K562 (cell line): ENCODE measurements around the gene RPS6KA2. TPM values are rescaled to one million over a fixed set of nuclear protein-coding genes. Genes with fewer than 3 reads are reported as not detected.

Source experiments
- ATAC-seq: fragments of 200-7000 bp; cut with Tn5 transposase; 3 replicates; pipeline ENCODE4 v1.9.1; 2020; ENCODE audit warnings: moderate library complexity
- BruUV-seq: library from RNA; stranded (reverse); fragments of 400-500 nt; replicated peaks from 2 replicates; lab custom pipeline; 2021; lab: Mats Ljungman, UMichigan
- CTCF ChIA-PET: fragments of 300-600 bp; formaldehyde crosslinking; extraction: SDS; loops from one replicate; lab custom pipeline; 2021; ENCODE audit warnings: low intra/inter-chr PET ratio; lab: Yijun Ruan, JAX
- POLR2A ChIA-PET: fragments of 300-600, 350-650 bp; sonication (Branson Sonifier 250); formaldehyde crosslinking; extraction: SDS; loops from one replicate; lab custom pipeline; 2021; ENCODE audit warnings: antibody characterized with exemption, inconsistent platforms; lab: Yijun Ruan, JAX
- DNase-seq, 4 experiments: peaks; one replicate each; pipeline versions ENCODE4 v3.0.0 to v3.0.0-alpha.2; 2011 to 2018; ENCODE audit warnings: low spot score in 3 of 4, mixed read lengths in 3 of 4; ENCODE audit errors: extremely low read depth in 1 of 4
- FAIRE-seq: peaks from 2 replicates; lab custom pipeline; 2011; peaks lifted over from hg19 to GRCh38; lab: Jason Lieb, UNC
- H2AFZ ChIP-seq: 2 replicates; pipeline ENCODE4 v1.6.0; 2011; ENCODE audit warnings: low read depth, low read length, control low read depth, inconsistent platforms
- H3K27ac ChIP-seq: fragments of 200-600 bp; 3 replicates; pipeline ENCODE4 v1.8.0; 2011; ENCODE audit warnings: low read depth, mild to moderate bottlenecking, control low read depth, inconsistent platforms, low read length, moderate library complexity, mixed read lengths; ENCODE audit errors: extremely low read depth
- H3K27me3 ChIP-seq, 2 experiments: fragments of 300-600 bp in 1 of 2; 2 replicates in 1 of 2; 3 replicates in 1 of 2; pipeline versions ENCODE4 v1.6.0 to v1.8.0; 2011; ENCODE audit warnings: inconsistent platforms in 2 of 2, low read length in 2 of 2, mild to moderate bottlenecking in 1 of 2, mixed read lengths in 1 of 2, moderate library complexity in 1 of 2; ENCODE audit not compliant: control insufficient read depth in 2 of 2, insufficient read depth in 2 of 2
- H3K36me3 ChIP-seq: fragments of 300-600 bp; 3 replicates; pipeline ENCODE4 v1.8.0; 2011; ENCODE audit warnings: mild to moderate bottlenecking, low read length, inconsistent platforms; ENCODE audit not compliant: control insufficient read depth, insufficient read depth
- H3K4me1 ChIP-seq, 2 experiments: fragments of 200-600 bp in 1 of 2; replicated peaks in 1 of 2; 2 replicates in 1 of 2; 3 replicates in 1 of 2; pipeline versions ENCODE4 v1.5.1 to v1.8.0; 2011; ENCODE audit warnings: inconsistent platforms in 2 of 2, low read length in 2 of 2, mild to moderate bottlenecking in 1 of 2, mixed read lengths in 1 of 2, moderate library complexity in 1 of 2; ENCODE audit not compliant: control insufficient read depth in 2 of 2, insufficient read depth in 2 of 2
- H3K4me2 ChIP-seq: 2 replicates; pipeline ENCODE4 v1.6.1; 2011; ENCODE audit warnings: low read length, control low read depth, inconsistent platforms, mixed read lengths; ENCODE audit not compliant: insufficient read depth
- H3K4me3 ChIP-seq: fragments of 200-600 bp; sonication (generic), shearing (Covaris generic); 2 replicates; pipeline ENCODE4 v1.5.1; 2016; ENCODE audit warnings: control low read depth, inconsistent platforms
- H3K79me2 ChIP-seq: fragments of 200-600 bp; 3 replicates; pipeline ENCODE4 v1.8.0; 2011; ENCODE audit warnings: low read length, inconsistent platforms; ENCODE audit not compliant: control insufficient read depth, insufficient read depth
- H3K9ac ChIP-seq, 2 experiments: 2 replicates each; pipeline versions ENCODE4 v1.6.0 to v1.6.1; 2011; ENCODE audit warnings: low read depth in 2 of 2, low read length in 2 of 2, control low read depth in 1 of 2, inconsistent platforms in 1 of 2, mild to moderate bottlenecking in 1 of 2, mixed read lengths in 1 of 2; ENCODE audit not compliant: insufficient read depth in 1 of 2
- H3K9me1 ChIP-seq: one replicate; pipeline ENCODE4 v1.6.0; 2011; ENCODE audit warnings: inconsistent platforms, mild to moderate bottlenecking, low read length, moderate library complexity; ENCODE audit not compliant: control insufficient read depth, insufficient read depth
- H3K9me3 ChIP-seq: replicated peaks from 2 replicates; pipeline ENCODE4 v1.5.1; 2011; ENCODE audit warnings: low read depth, low read length, inconsistent platforms; ENCODE audit not compliant: control insufficient read depth, insufficient read depth
- H4K20me1 ChIP-seq: replicated peaks from 2 replicates; pipeline ENCODE4 v1.6.1; 2011; ENCODE audit warnings: low read length, inconsistent platforms, mixed read lengths; ENCODE audit not compliant: control insufficient read depth, insufficient read depth
- CEBPZ ChIP-seq: fragments of 150-350 bp; IDR thresholded peaks from 2 replicates; pipeline ENCODE4 v1.6.1; 2014; ENCODE audit warnings: low read depth, mild to moderate bottlenecking, low read length, borderline replicate concordance
- CTBP1 ChIP-seq: fragments of 450-650 bp; IDR thresholded peaks from 2 replicates; pipeline ENCODE4 v1.6.1; 2016; ENCODE audit warnings: borderline replicate concordance
- PRMT5 ChIP-seq: sonication (generic); formaldehyde crosslinking; IDR thresholded peaks from 2 replicates; pipeline ENCODE4 v1.5.0; 2020; ENCODE audit warnings: missing genetic modification reagents
- PRPF4 ChIP-seq: fragments of 200-400 bp; formaldehyde crosslinking; IDR thresholded peaks from one replicate; pipeline ENCODE4 v1.6.1; 2017; ENCODE audit warnings: low read length, low read depth, mild to moderate bottlenecking; ENCODE audit not compliant: insufficient read depth, poor library complexity, severe bottlenecking
- SMAD2 ChIP-seq: fragments of 150-350 bp; IDR thresholded peaks from 2 replicates; pipeline ENCODE4 v1.6.1; 2014; ENCODE audit warnings: low read depth, mild to moderate bottlenecking, low read length
- TEAD2 ChIP-seq: fragments of 450-650 bp; IDR thresholded peaks from 2 replicates; pipeline ENCODE4 v1.6.1; 2016; ENCODE audit warnings: missing genetic modification characterization, control low read depth, missing compliant biosample characterization
- XRCC5 ChIP-seq: fragments of 200-400 bp; formaldehyde crosslinking; IDR thresholded peaks from 2 replicates; pipeline ENCODE4 v1.6.1; 2017; ENCODE audit warnings: low read depth, mild to moderate bottlenecking, low read length
- WGBS: fragments of 100-300 bp; shearing (Covaris generic); methylation state at CpG from one replicate; pipeline ENCODE4 v1.1.6; 2016; ENCODE audit warnings: low coverage, mixed read lengths; ENCODE audit not compliant: insufficient coverage; ENCODE audit errors: missing lambda C conversion rate; 5-methylcytosine and 5-hydroxymethylcytosine counted together
- in situ Hi-C: fragments of 300-500 bp; cut with MboI; formaldehyde crosslinking; loops from 4 replicates; pipeline ENCODE4 v1.15.0; 2018; ENCODE audit warnings: inconsistent platforms, mixed read lengths
- intact Hi-C: fragments of 100-400 bp; cut with micrococcal nuclease; formaldehyde crosslinking; loops from 2 replicates; pipeline ENCODE4 v1.14.2; 2022
- polyA plus RNA-seq, 8 experiments: library from polyadenylated mRNA; depleted of rRNA in 4 of 8; stranded (reverse) in 5 of 8; unstranded in 3 of 8; fragments of >200 nt; fragmentation: Nextera tagmentation in 2 of 8; fragmentation: Illumina TruSeq in 1 of 8; extraction: Ambion mirVana in 2 of 8; extraction: Trizol in 1 of 8; gene quantifications; 2 replicates each; pipeline versions ENCODE4 v1.2.1 to v1.2.3, GENCODE V29; 2011 to 2014; ENCODE audit warnings: inconsistent platforms in 1 of 8, missing spikeins in 1 of 8
- total RNA-seq, 7 experiments: library from RNA; depleted of rRNA in 6 of 7; stranded (reverse); fragments of >200 nt in 6 of 7; fragmentation: Illumina TruSeq in 2 of 7; extraction: Trizol in 2 of 7; gene quantifications; 2 replicates each; pipeline versions ENCODE4 v1.2.1 to v1.2.3, GENCODE V29; 2011 to 2021; ENCODE audit warnings: low replicate concordance in 1 of 7
- TF ChIP-seq, protein P1 (sequence below): sonication (generic); formaldehyde crosslinking; IDR thresholded peaks from 2 replicates; pipeline ENCODE4 v1.8.1; 2023; ENCODE audit warnings: mild to moderate bottlenecking, missing genetic modification reagents
- TF ChIP-seq, protein P2 (sequence below): fragments of 250-450 bp; sonication (Bioruptor Pico); IDR thresholded peaks from 2 replicates; pipeline ENCODE4 v1.5.0; 2020; ENCODE audit warnings: mild to moderate bottlenecking, borderline replicate concordance

Gene RPS6KA2
- total and polyA plus RNA-seq, 9 of the 15 experiments (the other 6 are each of a cell fraction or from before 2014, with no cell fraction given) = 0.29 to 1.00 (median 0.53) TPM

- TF ChIP-seq, protein P1, sequence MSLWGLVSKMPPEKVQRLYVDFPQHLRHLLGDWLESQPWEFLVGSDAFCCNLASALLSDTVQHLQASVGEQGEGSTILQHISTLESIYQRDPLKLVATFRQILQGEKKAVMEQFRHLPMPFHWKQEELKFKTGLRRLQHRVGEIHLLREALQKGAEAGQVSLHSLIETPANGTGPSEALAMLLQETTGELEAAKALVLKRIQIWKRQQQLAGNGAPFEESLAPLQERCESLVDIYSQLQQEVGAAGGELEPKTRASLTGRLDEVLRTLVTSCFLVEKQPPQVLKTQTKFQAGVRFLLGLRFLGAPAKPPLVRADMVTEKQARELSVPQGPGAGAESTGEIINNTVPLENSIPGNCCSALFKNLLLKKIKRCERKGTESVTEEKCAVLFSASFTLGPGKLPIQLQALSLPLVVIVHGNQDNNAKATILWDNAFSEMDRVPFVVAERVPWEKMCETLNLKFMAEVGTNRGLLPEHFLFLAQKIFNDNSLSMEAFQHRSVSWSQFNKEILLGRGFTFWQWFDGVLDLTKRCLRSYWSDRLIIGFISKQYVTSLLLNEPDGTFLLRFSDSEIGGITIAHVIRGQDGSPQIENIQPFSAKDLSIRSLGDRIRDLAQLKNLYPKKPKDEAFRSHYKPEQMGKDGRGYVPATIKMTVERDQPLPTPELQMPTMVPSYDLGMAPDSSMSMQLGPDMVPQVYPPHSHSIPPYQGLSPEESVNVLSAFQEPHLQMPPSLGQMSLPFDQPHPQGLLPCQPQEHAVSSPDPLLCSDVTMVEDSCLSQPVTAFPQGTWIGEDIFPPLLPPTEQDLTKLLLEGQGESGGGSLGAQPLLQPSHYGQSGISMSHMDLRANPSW (CRISPR knock-in tag) = no peak
- no peak for TF ChIP-seq PRPF4
- TF ChIP-seq, protein P2, sequence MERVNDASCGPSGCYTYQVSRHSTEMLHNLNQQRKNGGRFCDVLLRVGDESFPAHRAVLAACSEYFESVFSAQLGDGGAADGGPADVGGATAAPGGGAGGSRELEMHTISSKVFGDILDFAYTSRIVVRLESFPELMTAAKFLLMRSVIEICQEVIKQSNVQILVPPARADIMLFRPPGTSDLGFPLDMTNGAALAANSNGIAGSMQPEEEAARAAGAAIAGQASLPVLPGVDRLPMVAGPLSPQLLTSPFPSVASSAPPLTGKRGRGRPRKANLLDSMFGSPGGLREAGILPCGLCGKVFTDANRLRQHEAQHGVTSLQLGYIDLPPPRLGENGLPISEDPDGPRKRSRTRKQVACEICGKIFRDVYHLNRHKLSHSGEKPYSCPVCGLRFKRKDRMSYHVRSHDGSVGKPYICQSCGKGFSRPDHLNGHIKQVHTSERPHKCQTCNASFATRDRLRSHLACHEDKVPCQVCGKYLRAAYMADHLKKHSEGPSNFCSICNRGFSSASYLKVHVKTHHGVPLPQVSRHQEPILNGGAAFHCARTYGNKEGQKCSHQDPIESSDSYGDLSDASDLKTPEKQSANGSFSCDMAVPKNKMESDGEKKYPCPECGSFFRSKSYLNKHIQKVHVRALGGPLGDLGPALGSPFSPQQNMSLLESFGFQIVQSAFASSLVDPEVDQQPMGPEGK = no peak
- no peak for TF ChIP-seq PRMT5
- TF ChIP-seq XRCC5 = no peak
Observed at GRCh38 chr6:166560222-166560621, 66.8 kb downstream of the RPS6KA2 start (continued).

DNA sequence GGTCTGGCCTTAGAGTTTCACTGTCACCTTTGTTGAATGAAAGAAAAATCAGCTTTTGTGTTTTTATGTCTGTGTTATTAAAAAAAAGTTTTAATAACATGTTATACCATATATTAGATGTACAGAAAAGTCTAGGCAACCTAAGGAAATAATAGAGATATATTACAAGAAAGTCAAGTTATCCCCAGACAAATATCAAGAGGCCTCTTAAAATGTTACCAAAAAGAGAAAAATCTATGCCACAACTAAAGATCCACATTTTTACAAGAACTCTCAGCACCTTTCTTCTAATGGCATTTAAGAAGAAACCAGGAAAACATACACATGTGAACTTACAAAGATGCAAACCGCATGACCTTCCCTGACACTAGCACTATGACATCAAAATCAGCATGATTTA, 67.4 kb downstream of the RPS6KA2 start:
- H3K9ac ChIP-seq = no peak overlapping the region
- H3K27ac ChIP-seq = no peak overlapping the region
- no peaks in the 10 kb centered on the region for H3K9me1 ChIP-seq
- BruUV-seq = no TSS peak
- WGBS = 0% methylated on average over 1 of the region's 1 CpG
- no peak for DNase-seq
- no peak overlapping the region for H2AFZ ChIP-seq
- POLR2A ChIA-PET = no interaction called here
- TF ChIP-seq SMAD2 = no peak
- no peak for TF ChIP-seq CTBP1
- no peak for TF ChIP-seq CEBPZ
- TF ChIP-seq TEAD2 (tag) = no peak
- TF ChIP-seq, all 486 proteins: peak for 0
- in situ Hi-C loops = no loop called here
- no peaks in the 10 kb centered on the region for H3K36me3 ChIP-seq
- H3K4me1 ChIP-seq = peaks cover 0 to 3% of the 10 kb centered on the region in 2 experiments; a peak in 1 of 5 replicates
- ATAC-seq = no peak
- H3K4me3 ChIP-seq = no peak overlapping the region
- no peak for FAIRE-seq
- H3K79me2 ChIP-seq = no peaks in the 10 kb centered on the region
- H3K4me2 ChIP-seq = no peak overlapping the region
- no peaks in the 10 kb centered on the region; the same call in 1 of the 2 replicates for H4K20me1 ChIP-seq
- intact Hi-C loops = no loop called here
- H3K27me3 ChIP-seq = peaks cover 39 to 70% of the 10 kb centered on the region in 2 experiments
- CTCF ChIA-PET = no interaction called here
- H3K9me3 ChIP-seq = no peaks in the 10 kb centered on the region
